Upper lobe of left lung (tissue), 6 donors: ENCODE results near the gene TOGARAM2. TPM values are rescaled to one million over a fixed set of nuclear protein-coding genes. Genes with fewer than 3 reads are reported as not detected.

Source experiments
- ATAC-seq, 2 donors: fragments of 200-7000 bp; cut with Tn5 transposase; one replicate each; pipeline ENCODE4 v1.9.1; 2022; ENCODE audit warnings: mild to moderate bottlenecking in 2 of 2, moderate library complexity in 2 of 2; ENCODE audit not compliant: low FRiP score in 2 of 2
- DNase-seq, 2 donors: peaks; one replicate each; pipeline ENCODE4 v3.0.0-alpha.2; 2019 to 2020
- H3K27ac ChIP-seq, 4 donors: fragments of 200-600 bp; sonication (generic); one replicate each; pipeline ENCODE4 v1.5.1; 2016 to 2019
- H3K27me3 ChIP-seq, 4 donors: fragments of 200-600 bp; sonication (generic); one replicate each; pipeline ENCODE4 v1.5.1; 2017 to 2019
- H3K36me3 ChIP-seq, 4 donors: fragments of 200-600 bp; sonication (generic); one replicate each; pipeline ENCODE4 v1.5.1; 2016 to 2019
- H3K4me1 ChIP-seq, 4 donors: fragments of 200-600 bp; sonication (generic); one replicate each; pipeline ENCODE4 v1.5.1; 2018 to 2019
- H3K4me3 ChIP-seq, 4 donors: fragments of 200-600 bp; sonication (generic); one replicate each; pipeline ENCODE4 v1.5.1; 2017 to 2019; ENCODE audit warnings: mild to moderate bottlenecking in 2 of 4, moderate library complexity in 1 of 4
- H3K9me3 ChIP-seq, 4 donors: fragments of 200-600 bp; sonication (generic); one replicate each; pipeline ENCODE4 v1.5.1; 2018 to 2019
- CTCF ChIP-seq, 6 experiments: fragments of 450-650 bp in 4 of 6; fragments of 200-600 bp in 2 of 6; sonication (generic) in 2 of 6; IDR thresholded peaks; one replicate each; pipeline ENCODE4 v1.5.1; 2016 to 2019; ENCODE audit warnings: antibody characterized with exemption in 6 of 6
- EP300 ChIP-seq, 4 donors: sonication (generic); formaldehyde crosslinking; IDR thresholded peaks; one replicate each; pipeline ENCODE4 v1.5.1; 2017; ENCODE audit warnings: antibody characterized with exemption in 4 of 4, control low read depth in 2 of 4
- POLR2A ChIP-seq, 4 donors: fragments of 450-650 bp; IDR thresholded peaks; one replicate each; pipeline ENCODE4 v1.5.1; 2016 to 2017; ENCODE audit warnings: antibody characterized with exemption in 4 of 4, mild to moderate bottlenecking in 2 of 4
- POLR2AphosphoS5 ChIP-seq, 2 donors: sonication (generic); formaldehyde crosslinking; IDR thresholded peaks; one replicate each; pipeline ENCODE4 v1.5.1; 2017; ENCODE audit warnings: antibody characterized with exemption in 2 of 2
- WGBS, 2 donors: methylation state at CpG; one replicate each; pipeline ENCODE4 v1.1.5; 2017 to 2018; 5-methylcytosine and 5-hydroxymethylcytosine counted together
- total RNA-seq, 6 donors: library from RNA; depleted of rRNA in 4 of 6; stranded (reverse); fragments of >200 nt in 4 of 6; gene quantifications; one replicate each; pipeline versions ENCODE4 v1.1.0 to v1.2.1, GENCODE V29; 2016 to 2021
- donor health status: DM: no; HTN: no; CAD: no; lungs with moderate emphysema.
- donor health status: DM: no; HTN: yes; CAD: no; lungs with severe emphysema.

Gene TOGARAM2
- total RNA-seq, 6 donors from 2014 or later, result 0.37 to 24.5 (median 10.9) TPM

- Histone ChIP-seq H3K27me3 (no peaks in the 10 kb centered on the region), H3K36me3 (peaks cover 15 to 64% (median 23%) of the 10 kb centered on the region in 4 donors), H3K27ac (no peak overlapping the region), H3K9me3 (no peaks in the 10 kb centered on the region), H3K4me1 (peaks cover 7 to 16% (median 13%) of the 10 kb centered on the region in 4 donors), H3K4me3 (no peak overlapping the region)
- 98% methylated on average over 2 of the region's 2 CpGs for WGBS, 2 donors
- ATAC-seq (no peak), DNase-seq (no peak)
- TF ChIP-seq EP300 (IDR thresholded peaks at IDR 0.05) (no peak), POLR2A (IDR thresholded peaks at IDR 0.05) (no peak), POLR2AphosphoS5 (IDR thresholded peaks at IDR 0.05) (no peak), CTCF (IDR thresholded peaks at IDR 0.05) (no peak)
These were observed 32.9 kb upstream of the TOGARAM2 start for GRCh38 chr2:28948160-28948559.

- Histone ChIP-seq H3K36me3 (peaks cover 10 to 54% (median 18%) of the 10 kb centered on the region in 4 donors), H3K27ac (no peak overlapping the region), H3K4me3 (no peak overlapping the region), H3K9me3 (no peaks in the 10 kb centered on the region), H3K4me1 (peaks cover 7 to 16% (median 13%) of the 10 kb centered on the region in 4 donors), H3K27me3 (no peaks in the 10 kb centered on the region)
- WGBS, 2 donors, result 95 to 100% methylated on average over 1 of the region's 1 CpG
- DNase-seq (no peak), ATAC-seq (no peak)
- TF ChIP-seq POLR2A (IDR thresholded peaks at IDR 0.05) (no peak), CTCF (IDR thresholded peaks at IDR 0.05) (no peak), POLR2AphosphoS5 (IDR thresholded peaks at IDR 0.05) (no peak), EP300 (IDR thresholded peaks at IDR 0.05) (no peak)
These were observed 31.9 kb upstream of the TOGARAM2 start for GRCh38 chr2:28949190-28949589.

- ATAC-seq (no peak), DNase-seq (no peak)
- H3K27ac ChIP-seq, result no peak overlapping the region
- WGBS, 2 donors, result 87% methylated on average over 11 of the region's 11 CpGs
- TF ChIP-seq EP300 (IDR thresholded peaks at IDR 0.05), result no peak
- TF ChIP-seq CTCF (IDR thresholded peaks at IDR 0.05), result no peak
- no peak for TF ChIP-seq POLR2AphosphoS5 (IDR thresholded peaks at IDR 0.05)
- TF ChIP-seq POLR2A (IDR thresholded peaks at IDR 0.05), result no peak
- H3K9me3 ChIP-seq, result no peaks in the 10 kb centered on the region
- no peak overlapping the region for H3K4me3 ChIP-seq
- H3K36me3 ChIP-seq, result peaks cover 7 to 48% (median 17%) of the 10 kb centered on the region in 4 donors
- no peaks in the 10 kb centered on the region for H3K27me3 ChIP-seq
- peaks cover 7 to 16% (median 13%) of the 10 kb centered on the region in 4 donors for H3K4me1 ChIP-seq
These were observed 31.3 kb upstream of the TOGARAM2 start for GRCh38 chr2:28949617-28950305.

GRCh38 chr2:28950941-28951630 lies 30.0 kb upstream of the TOGARAM2 start:
- no peak for ATAC-seq
- Histone ChIP-seq H3K4me1 (peaks cover 7 to 16% (median 13%) of the 10 kb centered on the region in 4 donors), H3K36me3 (peaks cover 7 to 35% (median 11%) of the 10 kb centered on the region in 4 donors), H3K27me3 (no peaks in the 10 kb centered on the region), H3K9me3 (no peaks in the 10 kb centered on the region), H3K27ac (peak overlapping the region in 3 of 4 donors; percentile 68 to 78 (median 73)), H3K4me3 (no peak overlapping the region)
- TF ChIP-seq CTCF (IDR thresholded peaks at IDR 0.05) (no peak), POLR2AphosphoS5 (IDR thresholded peaks at IDR 0.05) (no peak), POLR2A (IDR thresholded peaks at IDR 0.05) (no peak), EP300 (IDR thresholded peaks at IDR 0.05) (no peak)
- WGBS, 2 donors, result 96 to 98% methylated on average over 12 of the region's 12 CpGs
- DNase-seq, result no peak
